CD4-positive, alpha-beta T cell (primary cell): ENCODE data around the gene SPAG9. TPM values are rescaled to one million over a fixed set of nuclear protein-coding genes. Genes with fewer than 3 reads are reported as not detected.

Experiments
- ATAC-seq: fragments of 200-7000 bp; cut with Tn5 transposase; one replicate; pipeline ENCODE4 v1.10.0; 2022; ENCODE audit warnings: mild to moderate bottlenecking; ENCODE audit not compliant: poor library complexity
- CTCF ChIA-PET: fragments of 350-600 bp; sonication (Branson Sonifier 250); formaldehyde crosslinking; loops from one replicate; lab custom pipeline; 2021; ENCODE audit warnings: antibody characterized with exemption, inconsistent platforms; lab: Charles Lee
- POLR2A ChIA-PET: fragments of 350-600 bp; sonication (Branson Sonifier 250); formaldehyde crosslinking; loops from one replicate; lab custom pipeline; 2021; ENCODE audit warnings: antibody characterized with exemption, inconsistent platforms; lab: Charles Lee
- DNase-seq, 14 experiments: peaks; one replicate each; pipeline ENCODE4 v3.0.0-alpha.2; 2013 to 2020; ENCODE audit warnings: mixed read lengths in 2 of 14
- H3K27ac ChIP-seq, 2 donors: one replicate each; pipeline versions ENCODE4 v1.5.1 to v1.7.0; 2013; ENCODE audit warnings: low read length in 2 of 2, low read depth in 1 of 2, mild to moderate bottlenecking in 1 of 2
- H3K27me3 ChIP-seq, 2 experiments: 1 replicate in 1 of 2; 2 replicates in 1 of 2; pipeline versions ENCODE4 v1.6.1 to v1.7.0; 2013; ENCODE audit warnings: low read length in 2 of 2, control low read depth in 1 of 2, mild to moderate bottlenecking in 1 of 2, moderate library complexity in 1 of 2; ENCODE audit not compliant: insufficient read depth in 2 of 2, control insufficient read depth in 1 of 2
- H3K36me3 ChIP-seq: one replicate; pipeline ENCODE4 v1.6.1; 2013; ENCODE audit warnings: low read length, control low read depth; ENCODE audit not compliant: insufficient read depth
- H3K4me1 ChIP-seq: one replicate; pipeline ENCODE4 v1.6.1; 2013; ENCODE audit warnings: low read length, control low read depth; ENCODE audit not compliant: insufficient read depth
- H3K4me3 ChIP-seq: one replicate; pipeline ENCODE4 v1.5.1; 2013; ENCODE audit warnings: mild to moderate bottlenecking, low read length, moderate library complexity
- H3K9me3 ChIP-seq, 2 experiments: 1 replicate in 1 of 2; 2 replicates in 1 of 2; pipeline versions ENCODE4 v1.6.1 to v1.7.0; 2013; ENCODE audit warnings: low read length in 2 of 2, mild to moderate bottlenecking in 2 of 2, control low read depth in 1 of 2, moderate library complexity in 1 of 2; ENCODE audit not compliant: control insufficient read depth in 1 of 2, insufficient read depth in 1 of 2
- H3K27ac Mint-ChIP-seq: one replicate; pipeline ENCODE4 v1.8.0; 2020; ENCODE audit warnings: mixed read lengths
- H3K27me3 Mint-ChIP-seq: one replicate; pipeline ENCODE4 v1.8.0; 2021; ENCODE audit warnings: mixed read lengths
- H3K36me3 Mint-ChIP-seq: one replicate; pipeline ENCODE4 v1.8.0; 2021; ENCODE audit warnings: low read depth, mixed read lengths
- H3K4me1 Mint-ChIP-seq: one replicate; pipeline ENCODE4 v1.8.0; 2021; ENCODE audit warnings: low read depth, mixed read lengths
- H3K4me3 Mint-ChIP-seq: one replicate; pipeline ENCODE4 v1.8.0; 2020; ENCODE audit warnings: mild to moderate bottlenecking, mixed read lengths
- H3K9me3 Mint-ChIP-seq: one replicate; pipeline ENCODE4 v1.8.0; 2020; ENCODE audit warnings: mixed read lengths
- CTCF ChIP-seq: fragments of 200-600 bp; IDR thresholded peaks from one replicate; pipeline ENCODE4 v1.8.0; 2022; ENCODE audit warnings: antibody characterized with exemption, mild to moderate bottlenecking
- intact Hi-C, 2 experiments: fragments of 100-400 bp; cut with DNase I in 1 of 2; cut with micrococcal nuclease in 1 of 2; formaldehyde crosslinking; loops; one replicate each; pipeline versions ENCODE4 v1.15.1 to v1.9.0; 2023 to 2025; cut with DNase I, micrococcal nuclease
- total RNA-seq, 174 experiments: library from RNA in 2 of 174; stranded (reverse) in 2 of 174; gene quantifications; one replicate each; pipeline ENCODE4 v1.2.3 and lab custom pipeline; 2021 to 2026

Gene SPAG9
- total RNA-seq, 2 experiments from 2014 or later = 60.2 to 64.6 TPM

- no peak for ATAC-seq
- no peaks in the 10 kb centered on the region for H3K27me3 ChIP-seq
- no peaks in the 10 kb centered on the region for H3K4me1 ChIP-seq
- ChIA-PET CTCF (no interaction called here), POLR2A (no interaction called here)
- peaks cover 18% of the 10 kb centered on the region for H3K4me1 Mint-ChIP-seq
- intact Hi-C loops = no loop called here
- no peak overlapping the region for H3K27ac Mint-ChIP-seq
- no peaks in the 10 kb centered on the region for H3K36me3 ChIP-seq
- no peak overlapping the region for H3K4me3 Mint-ChIP-seq
- H3K4me3 ChIP-seq = no peak overlapping the region
- no peaks in the 10 kb centered on the region for H3K36me3 Mint-ChIP-seq
- no peak for DNase-seq
- H3K9me3 Mint-ChIP-seq = no peaks in the 10 kb centered on the region
- TF ChIP-seq CTCF = no peak
- H3K27ac ChIP-seq = no peak overlapping the region
- H3K27me3 Mint-ChIP-seq = no peaks in the 10 kb centered on the region
- no peaks in the 10 kb centered on the region for H3K9me3 ChIP-seq
These were observed 56.5 kb downstream of the SPAG9 start for GRCh38 chr17:51064061-51064735.

GRCh38 chr17:51060396-51060795 is 60.3 kb downstream of the SPAG9 start:
- H3K4me1 Mint-ChIP-seq = peaks cover 25% of the 10 kb centered on the region
- CTCF ChIA-PET = interaction anchor here (0.7 kb wide), 1 partner anchor 704 kb away, joined by 3 read pairs; no protein-coding TSS in a partner anchor
- no peaks in the 10 kb centered on the region for H3K9me3 Mint-ChIP-seq
- Histone ChIP-seq H3K36me3 (no peaks in the 10 kb centered on the region), H3K27ac (no peak overlapping the region), H3K9me3 (no peaks in the 10 kb centered on the region), H3K4me1 (no peaks in the 10 kb centered on the region), H3K4me3 (no peak overlapping the region), H3K27me3 (no peaks in the 10 kb centered on the region)
- ATAC-seq = no peak
- intact Hi-C loops = no loop called here
- DNase-seq = no peak
- peaks cover 3% of the 10 kb centered on the region for H3K36me3 Mint-ChIP-seq
- POLR2A ChIA-PET = interaction anchor here (0.6 kb wide), 1 partner anchor 207 kb away, joined by 3 read pairs; no protein-coding TSS in a partner anchor
- TF ChIP-seq CTCF = no peak
- H3K27ac Mint-ChIP-seq = no peak overlapping the region
- H3K27me3 Mint-ChIP-seq = no peaks in the 10 kb centered on the region
- no peak overlapping the region for H3K4me3 Mint-ChIP-seq

GRCh38 chr17:51059781-51060180 is 60.9 kb downstream of the SPAG9 start:
- no peaks in the 10 kb centered on the region for H3K27me3 Mint-ChIP-seq
- peaks cover 25% of the 10 kb centered on the region for H3K4me1 Mint-ChIP-seq
- H3K9me3 Mint-ChIP-seq = no peaks in the 10 kb centered on the region
- H3K36me3 ChIP-seq = no peaks in the 10 kb centered on the region
- no peak overlapping the region for H3K27ac ChIP-seq
- no peak overlapping the region for H3K4me3 ChIP-seq
- no peak for ATAC-seq
- intact Hi-C loops = loop anchor here in 1 of 2 experiments (10.0 kb wide), 1 partner anchor 95 kb away; the partner anchor contains the start of gene NME1
- no peak overlapping the region for H3K27ac Mint-ChIP-seq
- no peak for TF ChIP-seq CTCF
- ChIA-PET CTCF (interaction anchor here (0.7 kb wide), 1 partner anchor 704 kb away, joined by 3 read pairs; no protein-coding TSS in a partner anchor), POLR2A (interaction anchor here (0.6 kb wide), 1 partner anchor 207 kb away, joined by 3 read pairs; no protein-coding TSS in a partner anchor)
- no peaks in the 10 kb centered on the region for H3K9me3 ChIP-seq
- no peak overlapping the region for H3K4me3 Mint-ChIP-seq
- no peaks in the 10 kb centered on the region for H3K4me1 ChIP-seq
- peaks cover 3% of the 10 kb centered on the region for H3K36me3 Mint-ChIP-seq
- no peaks in the 10 kb centered on the region for H3K27me3 ChIP-seq
- DNase-seq = no peak
